HG02759 (cell line): ENCODE data around the gene SNX4.
"Not testable (repeated sequence)": the region's sequence is repeated elsewhere in the genome, so short reads cannot be mapped to it uniquely, and the experiment has no call there.

Experiments used
- ATAC-seq: cut with Tn5 transposase; IDR thresholded peaks from one replicate; pipeline ENCODE4 v1.9.1; 2021; ENCODE audit warnings: mild to moderate bottlenecking, moderate library complexity; ENCODE audit not compliant: unreplicated experiment

Gene SNX4

DNA sequence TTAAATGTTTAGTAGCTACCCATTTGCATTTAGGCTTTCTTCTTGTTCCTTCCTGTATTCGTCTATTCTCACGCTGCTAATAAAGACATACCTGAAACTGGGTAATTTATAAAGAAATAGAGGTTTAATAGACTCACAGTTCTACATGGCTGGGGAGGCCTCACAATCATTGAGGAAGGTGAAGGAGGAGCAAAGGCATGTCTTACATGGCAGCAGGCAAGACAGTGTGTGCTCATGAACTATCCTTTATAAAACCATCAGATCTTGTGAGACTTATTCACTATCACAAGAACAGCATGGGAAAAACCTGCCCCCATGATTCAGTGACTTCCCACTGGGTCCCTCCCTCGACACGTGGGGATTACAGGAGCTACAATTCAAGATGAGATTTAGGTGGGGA is 114.5 kb downstream of the SNX4 start:
- not testable (repeated sequence) for ATAC-seq

DNA sequence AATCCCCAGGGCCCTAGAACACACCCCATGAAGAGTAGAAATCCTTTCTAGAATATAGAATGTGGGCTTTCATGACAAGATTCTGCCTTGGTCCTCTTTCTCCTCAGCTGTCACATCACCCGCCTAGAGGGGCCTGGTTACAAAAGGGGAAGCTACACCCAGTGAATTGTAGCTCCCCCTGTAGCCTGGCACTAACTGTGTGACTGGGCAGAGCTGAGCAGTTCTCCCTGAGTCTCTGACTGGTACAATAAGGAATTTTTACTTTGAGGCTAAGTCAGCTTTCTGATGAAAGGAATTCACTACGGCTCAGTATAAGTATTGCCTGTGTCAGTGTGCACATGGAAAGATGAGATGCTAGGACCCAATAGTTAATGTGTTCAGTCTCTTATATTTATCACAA is 116.2 kb downstream of the SNX4 start:
- ATAC-seq, result no peak

DNA sequence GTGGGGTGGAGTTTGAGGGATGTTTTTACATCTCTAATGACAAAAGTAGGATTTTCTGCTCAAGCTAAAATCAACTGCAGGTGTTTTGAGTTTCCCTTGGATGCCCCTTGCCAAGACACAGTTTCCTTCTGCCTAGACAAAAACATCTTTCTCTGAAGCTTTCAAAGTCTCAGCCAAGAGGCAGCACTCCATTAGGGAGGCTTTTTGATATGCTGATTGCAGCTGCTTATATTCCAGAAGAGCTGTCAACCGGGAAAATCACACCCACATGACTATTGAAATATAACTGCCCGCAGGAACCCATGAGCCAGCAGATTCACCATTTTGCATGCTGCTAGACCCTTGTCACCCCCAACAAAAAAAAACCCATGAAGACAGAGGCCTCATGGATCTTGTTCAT is 117.4 kb downstream of the SNX4 start:
- no peak for ATAC-seq

DNA sequence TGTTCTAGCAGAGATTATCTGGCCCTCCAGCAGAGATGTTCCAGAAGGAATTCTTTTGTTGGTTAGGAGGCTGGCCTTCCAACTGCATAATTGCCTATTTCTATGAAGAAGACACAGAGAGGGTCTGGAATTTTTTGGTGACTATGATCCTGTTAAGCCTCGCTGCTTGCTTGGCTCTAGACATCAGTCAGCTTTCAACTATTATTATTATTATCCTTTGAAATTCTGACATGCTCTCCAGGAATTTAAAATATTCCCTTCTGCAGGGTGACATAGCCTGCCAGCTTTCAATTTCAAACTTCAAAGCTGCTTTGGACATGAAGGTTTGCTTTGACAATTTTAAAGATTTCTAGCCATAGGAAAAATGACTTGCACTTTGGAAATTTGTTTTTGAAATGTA is 118.6 kb downstream of the SNX4 start:
- no peak for ATAC-seq

DNA sequence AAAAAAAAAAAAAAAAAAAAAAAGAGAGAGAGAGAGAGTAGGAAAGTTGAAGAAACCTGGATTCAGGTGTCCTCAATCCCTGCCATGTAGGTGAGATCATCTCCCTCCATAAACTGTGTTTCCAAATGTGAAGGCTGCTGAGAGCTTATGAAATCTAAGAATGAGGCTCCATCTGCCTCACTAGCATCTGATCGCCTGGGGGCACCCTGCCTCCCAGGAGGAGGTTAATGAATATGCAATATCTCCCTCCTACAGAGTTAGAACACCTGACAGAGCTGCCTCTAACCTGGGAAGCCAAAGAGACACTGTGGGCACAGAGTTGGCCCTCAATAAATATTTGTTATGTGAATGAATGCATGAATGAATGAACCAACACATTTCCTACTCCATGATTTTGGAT is 121.0 kb downstream of the SNX4 start:
- ATAC-seq, result no peak
